Right renal pelvis (tissue), 4 donors: ENCODE data around the gene CBX1. TPM values are rescaled to one million over a fixed set of nuclear protein-coding genes. Genes with fewer than 3 reads are reported as not detected.

ENCODE experiments used
- DNase-seq, 4 donors: peaks; one replicate each; pipeline ENCODE4 v3.0.0-alpha.2; 2013; ENCODE audit warnings: low read depth in 4 of 4, low spot score in 3 of 4, missing footprints in 1 of 4
- polyA plus RNA-seq, 4 donors: library from polyadenylated mRNA; unstranded; fragments of 120-200 nt; gene quantifications; one replicate each; pipeline ENCODE4 v1.2.1, GENCODE V29; 2013; ENCODE audit not compliant: insufficient read length in 4 of 4

Gene CBX1
- 100 to 1,000 TPM; 180 to 203 (median 189) TPM for polyA plus RNA-seq

DNA sequence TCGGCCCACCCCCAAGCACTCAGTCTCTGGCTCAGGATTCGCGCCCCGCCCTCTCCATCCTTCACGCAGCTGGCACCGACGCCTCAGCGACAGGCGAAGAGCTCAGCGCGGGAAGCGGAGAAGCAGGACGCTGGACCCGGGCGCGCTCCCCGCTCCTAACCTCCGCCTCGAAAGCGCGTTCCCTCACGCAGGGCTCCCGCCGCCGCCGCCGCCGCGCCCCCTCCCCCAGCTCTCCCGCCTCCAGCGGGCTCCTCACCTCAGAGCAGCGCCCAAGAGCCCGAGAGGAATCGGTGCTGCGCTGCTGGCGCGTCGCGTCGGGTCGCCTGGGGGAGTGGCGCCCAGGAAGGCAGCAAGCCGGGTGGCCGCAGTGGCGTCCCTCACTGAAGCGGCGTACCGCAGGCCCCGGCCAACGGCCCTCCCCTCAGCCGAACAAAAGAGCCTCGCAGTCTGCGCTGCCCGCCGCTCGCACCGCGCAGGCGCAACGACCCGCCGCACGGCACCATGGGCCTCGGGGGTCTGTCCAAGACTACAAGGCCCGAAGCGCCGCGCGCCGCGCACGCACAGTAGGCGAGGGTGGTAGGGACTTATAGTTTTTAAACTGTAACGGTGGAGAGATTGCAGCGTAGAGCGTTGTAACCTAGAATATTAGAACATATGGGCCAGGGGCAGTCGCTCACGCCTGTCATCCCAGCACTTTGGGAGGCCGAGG lies at the start of gene CBX1:
Gene CBX1, minus strand, starts transcription at position 467 of the 709 bp plus-strand sequence. CDS start 24,474 bp downstream, outside the sequence.
- peak; percentile 90 to 91 (median 91) for DNase-seq

DNA sequence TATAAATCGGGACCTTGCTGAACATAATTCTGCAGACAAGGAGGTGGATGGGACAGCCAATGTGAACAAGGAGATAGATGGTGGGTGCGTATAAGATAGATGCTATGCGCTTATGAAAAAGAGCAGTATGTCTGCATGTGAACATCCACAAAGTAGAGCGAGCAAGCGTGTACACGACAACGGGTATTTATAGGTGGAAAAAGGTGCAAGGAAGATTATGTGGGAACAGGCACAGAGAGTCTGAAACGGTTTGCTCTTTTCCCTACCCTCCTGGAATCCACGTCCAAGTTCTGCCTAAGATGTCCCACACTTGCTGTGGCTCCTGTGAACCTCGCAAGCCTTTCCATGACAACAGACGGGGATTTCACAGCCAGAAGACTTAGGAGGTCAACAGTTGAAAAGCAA lies 49.3 kb upstream of the CBX1 start:
- DNase-seq: no peak

DNA sequence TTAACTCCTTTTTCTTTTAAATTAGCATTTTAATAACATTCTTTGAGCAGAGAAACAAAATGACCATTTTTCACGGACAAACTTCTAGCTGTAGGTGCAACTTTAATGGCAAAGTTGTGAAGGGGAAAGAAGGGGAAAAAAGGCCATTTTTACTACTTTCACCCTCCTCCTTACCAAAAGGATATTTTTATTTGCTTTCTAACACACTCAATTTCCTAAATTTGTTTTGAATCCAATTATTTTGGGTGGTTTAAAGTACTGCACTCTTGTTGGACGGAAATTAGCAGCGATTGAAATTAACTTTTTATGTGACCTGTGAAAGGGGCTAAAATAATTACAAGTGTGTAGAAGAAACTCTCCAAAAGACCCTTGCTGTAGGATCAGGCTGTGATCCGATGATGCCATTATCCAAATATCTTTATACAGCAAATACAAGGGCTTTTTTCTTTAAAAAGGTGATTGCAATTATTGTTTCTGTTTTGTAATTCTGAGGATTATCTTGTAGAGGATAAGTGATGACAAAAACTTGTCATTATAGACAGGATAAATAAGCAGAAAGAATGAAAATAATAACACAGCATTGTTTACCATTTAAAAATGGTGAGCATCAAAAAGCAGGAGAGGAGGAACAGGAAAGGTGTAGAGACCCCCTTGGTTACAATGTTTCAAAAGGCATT lies 48.6 kb upstream of the CBX1 start:
- DNase-seq: no peak

DNA sequence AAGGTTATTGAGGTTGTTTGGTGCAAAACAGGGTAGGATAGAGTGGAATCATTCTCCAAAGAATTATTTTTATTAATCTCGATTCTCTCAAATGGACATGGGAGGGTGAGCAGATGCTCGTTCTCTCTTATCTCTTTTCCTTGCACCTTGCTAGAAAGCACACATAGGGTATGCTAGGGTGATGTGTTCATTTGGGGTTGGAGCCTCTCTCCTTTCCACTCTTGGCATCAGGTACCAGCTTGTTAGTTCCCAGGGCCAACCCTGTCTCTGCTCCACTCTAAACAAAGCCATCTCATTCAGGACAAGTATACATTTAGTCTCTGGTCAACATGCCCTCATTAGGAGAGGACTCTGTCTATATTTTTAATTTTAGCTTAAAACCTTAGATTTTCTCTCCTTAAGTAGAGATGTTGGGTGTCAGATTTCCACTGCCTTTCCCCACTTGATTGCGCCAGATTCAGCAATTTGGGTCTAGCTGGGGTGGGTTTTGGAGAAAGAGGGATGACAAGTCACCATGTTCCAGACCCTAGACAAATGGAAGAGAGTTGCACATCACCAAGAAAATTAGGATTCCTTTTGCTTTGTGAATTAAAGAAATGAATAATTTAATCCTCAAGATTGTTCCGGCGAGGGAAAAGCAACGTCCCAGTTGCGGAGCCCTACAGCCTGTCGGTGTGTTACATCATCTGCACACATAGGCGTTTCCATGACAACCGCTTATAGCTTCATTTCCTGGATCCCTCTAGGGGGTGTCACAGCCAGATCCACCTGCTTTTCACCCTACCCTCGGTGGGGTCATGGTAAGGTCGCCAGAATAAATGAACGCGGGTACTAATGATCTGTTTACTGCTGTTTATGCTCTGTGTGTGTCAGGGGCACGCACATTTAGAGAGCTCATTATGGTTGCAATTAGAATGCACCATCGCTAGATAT lies 47.8 kb upstream of the CBX1 start:
- DNase-seq: no peak

DNA sequence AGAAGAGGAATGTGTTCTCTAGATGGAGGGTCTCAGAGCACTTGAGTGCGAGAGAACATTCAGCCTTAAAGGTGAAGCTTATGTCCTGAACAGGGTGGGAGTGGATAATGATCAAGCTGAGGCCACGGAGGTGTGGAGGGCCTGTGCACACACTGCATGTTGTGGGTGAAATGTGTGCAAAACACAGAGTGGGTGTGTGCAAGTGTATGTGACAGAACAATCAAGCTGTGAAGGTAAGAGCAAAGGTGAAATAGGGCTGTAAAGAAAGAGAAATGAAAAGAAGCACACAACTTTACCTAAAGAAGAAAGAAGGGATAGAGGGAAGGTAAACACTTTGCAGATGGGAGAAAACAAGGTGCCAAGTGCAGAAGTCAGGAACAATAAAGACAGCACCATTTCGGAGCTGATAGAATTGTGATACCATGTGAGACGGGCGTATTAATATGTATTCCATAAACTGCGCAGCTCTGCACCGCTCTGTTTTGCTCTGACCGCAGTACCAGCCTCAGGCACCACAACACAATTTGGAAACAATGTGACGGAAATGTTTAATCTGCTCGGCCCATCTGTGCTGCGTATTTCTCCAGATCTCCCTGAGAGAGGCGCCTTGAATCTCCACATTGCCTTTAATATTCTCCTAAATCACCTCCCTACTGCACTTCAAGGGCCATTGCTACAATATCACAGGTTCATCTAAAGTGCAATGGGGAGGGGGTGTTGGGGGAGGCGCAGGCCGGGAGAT lies 46.9 kb upstream of the CBX1 start:
- DNase-seq: no peak

DNA sequence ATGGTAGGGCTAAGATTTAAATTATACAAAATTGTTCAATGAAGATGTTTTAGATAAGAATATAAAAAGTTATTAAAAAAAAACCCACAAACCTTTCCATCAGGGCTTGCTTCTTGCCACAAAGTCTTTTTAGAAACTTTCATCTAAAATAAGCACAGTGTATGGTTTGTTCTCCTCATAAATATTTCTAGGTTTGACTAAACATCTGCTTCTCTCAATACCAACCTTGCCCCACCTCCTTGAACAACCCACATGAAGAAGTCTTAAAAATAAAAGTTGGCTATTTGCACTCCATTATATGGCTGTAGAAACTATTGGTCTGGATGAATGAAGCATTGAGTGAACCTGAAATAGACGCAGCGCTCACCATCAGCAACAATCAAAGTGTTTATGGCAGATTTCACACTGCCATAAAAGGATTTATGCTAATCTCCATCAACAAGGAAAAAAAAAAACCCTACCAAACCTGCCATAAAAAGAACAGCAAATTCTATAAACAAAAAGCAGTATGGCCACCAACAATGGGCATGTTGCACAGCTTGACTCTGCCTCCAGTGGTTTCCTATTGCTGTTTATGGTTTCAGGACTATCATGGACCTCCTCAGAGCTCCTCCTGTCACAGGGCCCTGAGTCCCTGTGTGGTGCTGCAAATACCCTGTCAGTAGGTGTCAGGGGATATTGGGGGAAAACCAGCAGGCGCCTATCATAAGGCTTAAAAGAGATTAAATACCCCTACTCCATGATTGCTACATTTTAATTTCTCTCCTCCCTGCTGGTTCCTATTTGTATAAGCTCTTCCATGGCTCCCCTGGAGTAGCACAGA lies 43.9 kb upstream of the CBX1 start:
- DNase-seq: no peak

DNA sequence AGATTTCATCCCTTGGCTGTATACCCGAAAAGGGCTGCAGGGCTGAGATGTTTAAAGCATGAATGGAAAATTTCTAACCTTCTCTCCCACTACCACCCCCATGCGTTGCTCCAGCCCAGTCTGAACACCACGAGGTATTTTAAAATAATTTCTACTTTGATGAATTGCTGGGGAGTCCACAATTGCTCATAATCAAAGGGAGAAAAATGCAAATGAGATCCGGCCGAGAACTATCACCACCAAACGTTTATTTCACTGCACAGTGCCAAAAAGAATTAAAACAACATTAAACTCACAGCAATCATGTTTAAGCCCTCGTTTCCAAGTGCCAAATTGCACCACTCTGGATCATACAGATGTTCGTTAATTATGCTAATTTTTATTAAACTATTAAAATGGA lies 43.0 kb upstream of the CBX1 start:
- DNase-seq: no peak

DNA sequence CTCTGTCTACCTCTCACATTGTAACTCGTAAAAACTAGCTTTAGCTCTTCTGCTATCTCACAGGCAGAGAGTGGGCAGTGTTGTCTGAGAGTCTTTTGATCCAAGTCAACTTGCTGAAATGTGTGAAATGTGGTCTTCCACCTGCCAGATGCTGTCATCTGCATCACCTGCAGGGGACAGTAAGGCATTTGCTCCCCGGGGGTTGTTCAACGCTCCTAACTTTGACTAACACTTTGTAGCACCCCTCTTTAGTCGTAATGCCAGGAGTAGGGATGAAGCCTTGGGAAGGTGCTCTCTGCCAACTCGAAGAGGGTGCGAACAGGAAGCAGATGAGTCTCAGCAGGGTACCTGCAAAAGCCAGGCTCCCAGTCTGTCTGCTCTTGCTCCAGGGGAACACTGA lies 42.4 kb upstream of the CBX1 start:
- DNase-seq: no peak

DNA sequence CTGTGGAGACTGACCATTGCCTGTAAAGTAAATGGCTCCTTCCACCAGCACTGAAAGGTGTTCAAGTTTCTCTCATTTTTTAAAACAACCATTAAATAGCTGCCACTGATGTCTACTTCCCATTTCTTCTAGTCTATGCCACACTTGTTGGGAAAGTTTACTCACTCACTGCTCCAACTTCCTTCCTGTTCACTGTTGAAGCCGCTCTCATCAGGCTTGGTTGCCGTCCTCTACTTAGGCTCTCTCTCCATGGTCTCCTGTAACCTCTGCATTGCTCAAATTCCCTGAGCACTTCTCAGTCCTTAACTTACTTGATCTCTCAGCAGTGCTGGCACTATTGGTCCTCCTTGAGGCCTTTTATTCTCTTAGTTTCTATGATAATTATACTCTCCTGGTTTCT lies 38.7 kb upstream of the CBX1 start:
- no peak for DNase-seq

DNA sequence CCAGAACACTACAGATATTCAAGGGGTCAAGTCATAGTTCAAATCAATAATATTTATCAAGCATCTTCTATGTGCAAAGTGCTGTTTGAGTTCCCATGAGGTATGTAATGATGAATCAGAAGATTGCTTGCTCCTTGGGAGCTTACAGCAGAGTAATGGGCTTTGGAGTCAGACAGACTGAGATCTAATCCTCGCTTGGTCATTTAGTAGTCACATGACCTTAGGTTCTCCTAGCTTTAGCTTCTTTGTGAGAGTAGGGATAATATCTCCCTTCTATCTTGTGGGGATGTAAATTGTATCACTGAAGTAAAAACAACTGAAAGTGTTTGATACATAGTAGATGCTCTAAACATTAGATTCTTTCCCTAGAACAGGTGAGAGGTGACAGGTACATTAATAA lies 36.4 kb upstream of the CBX1 start:
- DNase-seq: no peak

DNA sequence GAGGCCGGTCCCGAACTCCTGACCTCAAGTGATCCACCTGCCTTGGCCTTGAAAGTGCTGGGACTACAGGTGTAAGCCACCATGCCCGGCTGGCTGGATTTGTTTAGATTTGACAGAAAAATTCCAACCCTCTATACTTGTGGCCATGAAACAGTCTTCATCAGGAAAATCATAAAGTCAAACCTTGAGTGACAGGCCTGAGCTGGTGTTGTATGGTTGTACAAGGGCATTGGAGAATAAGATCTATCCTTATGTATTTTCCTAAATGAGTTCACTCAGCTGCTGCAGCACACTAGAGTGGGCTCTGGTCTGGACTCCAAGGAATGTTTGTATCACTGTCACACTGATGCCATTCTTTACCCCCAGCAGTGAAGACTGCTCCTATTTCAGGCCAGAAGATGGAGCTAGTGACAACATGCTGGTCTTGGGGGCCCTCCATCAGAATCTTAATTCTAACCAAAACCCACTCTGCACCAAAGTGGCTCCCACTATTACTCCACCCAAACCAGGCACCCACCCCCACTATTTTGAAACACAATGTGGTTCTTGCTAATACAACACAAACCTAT lies 33.7 kb upstream of the CBX1 start:
- no peak for DNase-seq

DNA sequence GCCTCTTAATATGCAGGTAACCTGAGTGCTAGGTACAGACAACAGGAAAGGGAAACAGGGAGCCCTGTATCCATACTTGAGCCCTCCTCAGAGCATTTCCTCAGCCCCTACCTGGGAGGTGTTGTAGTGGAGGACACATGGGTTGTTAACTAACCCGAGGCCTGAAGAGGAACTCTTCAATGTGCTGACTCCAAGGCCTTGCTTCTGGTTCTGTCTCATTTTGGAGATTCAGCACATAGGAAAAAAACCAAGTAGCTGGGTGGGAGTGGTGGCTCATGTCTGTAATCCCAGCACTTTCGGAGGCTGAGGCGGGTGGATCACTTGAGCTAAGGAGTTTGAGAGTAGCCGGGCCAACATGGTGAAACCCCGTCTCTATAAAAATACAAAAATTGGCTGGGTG lies 31.1 kb upstream of the CBX1 start:
- DNase-seq: no peak

DNA sequence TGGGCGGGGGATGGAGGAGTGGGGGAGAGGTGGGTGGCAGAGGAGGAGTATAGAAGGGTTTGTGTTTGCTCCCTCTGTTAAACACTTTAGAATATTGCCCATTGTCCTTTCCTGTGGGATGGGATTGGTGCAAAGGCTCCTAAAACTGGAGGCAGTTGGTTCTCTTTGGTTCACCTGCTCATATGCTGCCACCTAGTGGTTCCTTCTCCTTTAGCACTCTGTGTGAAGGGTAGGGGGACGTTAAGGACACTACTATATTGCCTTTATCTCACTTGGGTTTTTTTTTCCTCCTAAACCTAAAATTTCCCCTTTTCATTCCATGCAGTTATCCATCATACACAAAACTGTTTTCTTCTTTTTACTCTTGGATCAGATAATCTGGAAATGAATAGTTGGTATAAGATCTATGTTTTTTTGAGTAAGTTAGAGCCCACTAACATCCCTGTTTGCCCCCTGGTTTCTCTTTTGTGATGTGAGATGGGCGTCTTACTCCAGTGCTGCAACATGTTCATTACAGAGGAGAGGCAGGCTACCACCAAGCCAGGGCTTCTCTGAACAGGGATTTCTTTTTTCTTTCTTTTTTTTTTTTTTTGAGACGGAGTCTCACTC lies 30.0 kb upstream of the CBX1 start:
- DNase-seq: peak in 3 of 4 donors; percentile 64 to 68 (median 65)

DNA sequence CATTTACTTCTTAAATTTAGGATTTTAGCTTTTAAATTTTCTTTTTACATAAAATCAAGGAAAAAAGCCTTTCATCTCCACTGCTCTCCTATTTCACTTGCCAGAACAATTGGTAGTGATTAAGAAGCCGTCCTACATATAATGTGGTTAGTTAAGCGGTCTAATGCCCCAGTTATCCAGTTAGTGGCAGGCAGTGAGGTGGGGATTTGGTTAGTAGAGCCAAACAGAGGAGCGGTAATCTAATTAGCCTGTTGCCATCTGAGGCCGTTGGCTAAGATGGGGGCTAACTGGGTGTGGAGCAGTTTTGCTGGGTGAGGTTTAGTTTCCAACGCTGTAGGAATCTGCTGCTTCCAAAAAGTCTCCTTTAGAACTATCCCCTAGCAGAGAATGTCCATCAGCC lies 28.7 kb upstream of the CBX1 start:
- DNase-seq: no peak

DNA sequence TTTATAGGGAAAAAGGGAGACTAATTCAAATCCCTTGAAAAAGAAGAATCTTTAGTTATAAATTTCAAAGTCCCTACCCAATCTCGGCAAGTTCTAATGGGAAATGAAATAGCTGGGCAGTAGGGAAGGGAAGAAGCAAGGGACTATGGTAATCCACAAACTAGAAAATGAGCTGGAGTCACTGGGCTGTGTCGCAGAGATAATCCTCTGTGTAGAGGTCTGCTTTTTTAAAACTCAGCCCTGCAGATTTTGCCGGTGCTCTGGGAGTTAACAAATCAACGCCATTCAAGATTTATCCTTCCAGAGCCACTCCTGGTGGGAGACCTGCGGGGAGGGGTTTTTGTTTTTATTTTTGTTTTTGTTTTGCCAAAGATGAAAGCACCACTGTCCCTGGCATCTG lies 27.1 kb upstream of the CBX1 start:
- no peak for DNase-seq

DNA sequence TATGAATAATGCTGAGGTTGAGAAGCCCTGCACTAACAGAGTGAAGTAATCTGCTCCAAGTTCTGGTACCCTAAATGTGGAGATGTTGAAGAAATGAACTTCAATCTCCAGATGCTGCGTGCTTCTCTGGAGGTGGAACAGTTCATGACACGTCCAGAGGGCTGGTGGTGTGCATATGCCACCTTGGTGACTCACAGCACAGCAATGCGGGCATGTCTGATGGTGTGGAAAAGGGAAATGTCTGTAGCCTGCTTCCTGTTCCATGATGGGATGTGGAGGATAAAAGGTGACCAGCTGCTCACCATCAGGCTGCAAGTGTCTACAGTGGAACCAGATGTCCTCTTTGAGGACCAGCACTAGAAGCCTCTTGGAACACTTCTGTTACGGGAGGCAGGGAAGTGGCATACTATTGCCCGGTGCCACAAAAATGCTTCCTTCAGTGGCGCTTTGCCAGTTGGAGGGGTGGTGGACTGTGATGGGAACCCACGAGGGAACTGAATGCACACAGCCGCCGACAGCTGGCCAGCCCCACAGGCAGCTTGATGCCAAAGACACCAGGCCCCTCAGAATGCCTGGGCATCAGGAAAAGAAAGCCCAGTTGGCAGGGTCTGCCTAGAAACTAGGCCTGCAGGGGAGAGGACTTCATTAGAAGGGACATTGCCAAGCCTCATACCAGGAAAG lies 26.2 kb upstream of the CBX1 start:
- no peak for DNase-seq

DNA sequence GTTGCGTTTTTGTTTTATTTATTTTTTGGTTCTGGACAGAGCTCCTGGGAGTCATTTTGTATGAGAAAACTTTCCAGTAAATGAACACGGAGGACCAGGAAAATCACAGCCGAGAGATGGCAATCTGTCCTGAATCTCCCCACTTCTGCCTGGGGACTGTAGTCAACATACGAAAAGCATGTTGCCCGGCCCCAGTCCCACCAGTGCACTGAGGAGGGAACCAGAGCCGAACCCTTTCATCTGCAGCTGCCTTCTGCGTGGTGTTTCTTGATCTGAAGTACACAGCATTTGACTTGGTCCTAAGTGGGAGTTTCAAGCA lies 25.2 kb upstream of the CBX1 start:
- no peak for DNase-seq

DNA sequence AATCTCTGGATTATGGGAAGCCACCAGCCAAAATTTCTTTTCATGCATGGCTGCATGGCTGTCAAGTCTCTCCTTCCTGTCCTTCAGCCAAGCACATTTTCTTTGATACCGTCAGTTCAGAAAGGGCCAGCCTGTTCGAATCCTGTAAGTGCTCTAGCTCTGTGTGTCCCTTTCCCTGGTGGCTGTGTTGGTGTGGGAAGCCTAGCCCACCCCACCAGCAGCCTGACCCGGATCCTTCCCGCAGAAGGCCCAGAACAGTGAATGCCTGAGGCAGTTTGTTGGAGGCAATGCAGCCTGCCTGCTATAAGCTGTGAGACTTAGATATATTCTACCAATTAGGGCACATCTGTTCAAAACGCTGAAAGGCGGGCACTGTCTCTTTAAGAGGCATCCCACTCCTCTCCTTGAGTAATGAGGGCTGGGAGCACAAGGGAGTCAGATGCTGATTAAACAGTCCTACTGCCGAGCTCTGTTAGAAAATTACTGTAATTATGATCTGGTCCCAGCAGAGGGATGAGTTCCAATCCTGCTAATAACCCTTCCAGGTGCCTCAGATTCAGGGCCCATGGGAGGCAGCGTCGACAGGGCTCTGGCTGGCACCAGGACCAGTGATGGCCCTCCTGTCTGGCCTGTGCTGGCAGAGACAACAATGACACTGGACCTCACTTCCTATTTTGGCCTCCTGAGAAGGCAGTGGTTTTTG lies 24.7 kb upstream of the CBX1 start:
- no peak for DNase-seq
